Lower leg skin (tissue), 3 donors: ENCODE measurements around the gene COMMD4.

Source experiments
- POLR2A ChIP-seq, 2 donors: fragments of 450-650 bp; IDR thresholded peaks; one replicate each; pipeline ENCODE4 v1.6.1; 2016 to 2017; ENCODE audit warnings: antibody characterized with exemption in 2 of 2, mild to moderate bottlenecking in 1 of 2, moderate library complexity in 1 of 2
- TF ChIP-seq, protein P1 (sequence below), 3 donors: fragments of 450-650 bp; IDR thresholded peaks; one replicate each; pipeline ENCODE4 v1.5.1; 2016; ENCODE audit warnings: antibody characterized with exemption in 3 of 3, mild to moderate bottlenecking in 3 of 3, moderate library complexity in 2 of 3

GRCh38 chr15:75361361-75361988 lies 25.6 kb downstream of the COMMD4 start:
- no peak for TF ChIP-seq POLR2A (IDR thresholded peaks at IDR 0.05)
- TF ChIP-seq, protein P1, sequence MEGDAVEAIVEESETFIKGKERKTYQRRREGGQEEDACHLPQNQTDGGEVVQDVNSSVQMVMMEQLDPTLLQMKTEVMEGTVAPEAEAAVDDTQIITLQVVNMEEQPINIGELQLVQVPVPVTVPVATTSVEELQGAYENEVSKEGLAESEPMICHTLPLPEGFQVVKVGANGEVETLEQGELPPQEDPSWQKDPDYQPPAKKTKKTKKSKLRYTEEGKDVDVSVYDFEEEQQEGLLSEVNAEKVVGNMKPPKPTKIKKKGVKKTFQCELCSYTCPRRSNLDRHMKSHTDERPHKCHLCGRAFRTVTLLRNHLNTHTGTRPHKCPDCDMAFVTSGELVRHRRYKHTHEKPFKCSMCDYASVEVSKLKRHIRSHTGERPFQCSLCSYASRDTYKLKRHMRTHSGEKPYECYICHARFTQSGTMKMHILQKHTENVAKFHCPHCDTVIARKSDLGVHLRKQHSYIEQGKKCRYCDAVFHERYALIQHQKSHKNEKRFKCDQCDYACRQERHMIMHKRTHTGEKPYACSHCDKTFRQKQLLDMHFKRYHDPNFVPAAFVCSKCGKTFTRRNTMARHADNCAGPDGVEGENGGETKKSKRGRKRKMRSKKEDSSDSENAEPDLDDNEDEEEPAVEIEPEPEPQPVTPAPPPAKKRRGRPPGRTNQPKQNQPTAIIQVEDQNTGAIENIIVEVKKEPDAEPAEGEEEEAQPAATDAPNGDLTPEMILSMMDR (IDR thresholded peaks at IDR 0.05) = no peak
